Measurements from ENCODE around the gene POLN. TPM values are rescaled to one million over a fixed set of nuclear protein-coding genes. Genes with fewer than 3 reads are reported as not detected.

Gene POLN
- total RNA-seq, 1 experiment from 2014 or later = not detected

DNA sequence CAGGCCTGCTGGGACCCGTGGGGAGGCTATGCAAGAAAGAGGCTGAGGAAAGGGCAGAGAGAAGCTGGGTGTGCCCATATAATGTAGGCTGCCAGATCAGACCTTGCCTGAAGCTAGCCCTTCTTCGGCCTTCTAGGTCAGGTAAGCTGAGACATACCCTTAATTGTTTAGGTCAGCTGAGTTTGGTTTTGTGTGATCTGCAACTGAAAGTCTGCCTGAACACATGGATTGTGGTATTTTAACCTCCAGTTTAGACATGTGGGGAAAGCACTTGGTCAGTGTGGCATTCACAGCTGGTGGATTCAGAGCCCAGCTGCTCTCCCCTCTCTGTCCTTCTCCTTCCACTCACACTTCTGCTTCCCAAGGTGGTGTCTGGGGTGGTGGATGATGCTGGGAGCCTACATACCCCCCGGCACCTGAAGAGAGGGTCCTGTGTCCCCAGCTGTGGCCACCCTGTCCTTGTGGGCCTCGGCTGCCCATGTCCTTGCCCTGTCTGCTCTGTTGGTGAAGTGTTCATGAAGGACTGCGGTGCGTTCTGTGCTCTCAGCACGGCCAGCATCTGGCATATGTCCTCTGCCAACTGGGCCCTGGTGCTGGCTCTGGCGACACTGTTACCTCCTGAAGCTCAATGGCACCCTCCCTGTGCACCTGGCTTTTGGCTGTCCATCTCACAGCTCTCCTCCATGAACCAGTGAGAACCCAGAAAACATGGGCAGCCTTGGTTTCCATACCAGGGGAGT is 100.7 kb downstream of the POLN start:
- no peak for DNase-seq
- no peak overlapping the region for H3K4me3 ChIP-seq
- no peaks in the 10 kb centered on the region for H3K36me3 ChIP-seq
- no peaks in the 10 kb centered on the region for H3K9me3 ChIP-seq
- H3K27me3 ChIP-seq = no peaks in the 10 kb centered on the region

DNA sequence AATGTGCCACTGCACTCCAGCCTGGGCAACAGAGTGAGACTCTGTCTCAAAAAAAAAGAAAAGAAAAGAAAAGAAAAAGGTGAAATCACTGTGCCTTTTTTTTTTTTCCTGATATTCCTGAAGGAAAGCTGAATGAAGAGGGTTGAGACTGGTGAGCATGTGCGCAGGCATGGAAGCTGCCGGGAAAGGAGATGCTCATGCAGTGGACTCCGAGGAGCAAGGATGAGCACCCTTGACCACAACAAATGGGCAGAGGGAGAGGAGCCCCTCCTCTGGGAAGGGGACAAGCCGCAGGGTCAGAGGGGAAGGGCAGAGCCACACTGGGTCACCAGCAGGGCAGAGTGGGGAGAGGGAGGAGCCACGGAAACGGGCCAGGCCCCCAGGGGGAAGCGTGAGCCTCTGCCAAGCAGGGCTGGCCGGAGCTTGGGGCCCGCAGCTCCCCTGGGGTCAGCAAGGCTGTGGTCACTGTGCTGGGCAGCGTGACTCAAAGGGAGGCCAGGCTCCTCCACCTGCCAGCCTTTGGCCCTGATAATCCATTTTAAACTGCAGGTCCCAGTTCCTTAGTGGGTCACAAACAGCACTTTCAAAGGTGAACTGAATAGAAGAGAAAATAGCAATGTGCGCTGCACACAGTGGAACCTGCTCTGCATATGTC is 102.9 kb downstream of the POLN start:
- H3K4me3 ChIP-seq = no peak overlapping the region
- no peaks in the 10 kb centered on the region for H3K36me3 ChIP-seq
- DNase-seq = no peak
- no peaks in the 10 kb centered on the region for H3K9me3 ChIP-seq
- no peaks in the 10 kb centered on the region for H3K27me3 ChIP-seq

DNA sequence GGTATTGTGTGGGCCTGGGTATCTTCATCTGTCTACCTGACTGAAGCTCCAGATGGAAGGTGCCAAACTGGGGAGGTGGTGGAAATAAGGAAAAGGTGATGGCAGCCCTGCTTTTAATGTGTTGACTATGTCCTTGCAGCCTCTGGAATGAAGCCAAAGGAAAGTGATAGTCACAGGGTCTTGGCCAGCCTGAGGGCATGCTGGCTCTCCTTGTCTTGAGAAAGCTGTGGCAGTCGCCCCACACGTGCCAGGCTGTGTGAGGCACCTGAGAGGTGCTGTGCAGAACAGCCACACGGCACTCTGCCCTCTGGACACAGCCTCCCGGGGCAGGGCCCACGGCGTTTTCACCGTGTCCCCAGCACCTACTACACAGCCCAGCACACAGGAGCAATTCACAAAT is 105.2 kb downstream of the POLN start:
- no peak for DNase-seq

DNA sequence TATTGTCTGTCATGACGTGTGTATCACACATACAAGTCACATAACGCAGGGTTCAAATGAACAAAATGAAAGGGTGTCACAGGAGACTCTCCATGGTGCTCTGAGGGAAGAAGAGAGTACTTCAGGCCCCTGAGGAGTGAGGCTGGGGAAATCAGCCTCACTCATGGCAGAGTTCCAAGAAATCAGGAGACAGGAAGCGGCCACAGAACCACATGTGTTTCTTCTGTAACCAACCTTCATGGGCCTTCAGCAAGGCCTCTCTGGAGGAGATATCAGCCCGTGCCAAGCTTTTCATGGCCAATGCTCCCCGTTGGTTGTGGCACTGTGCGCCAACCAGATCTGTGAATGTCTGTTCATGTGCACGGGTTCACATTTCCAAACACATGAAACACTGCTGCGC is 106.8 kb downstream of the POLN start:
- Histone ChIP-seq H3K4me3 (no peak overlapping the region), H3K27me3 (no peaks in the 10 kb centered on the region), H3K9me3 (peaks cover 7% of the 10 kb centered on the region; the same call in 1 of the 2 replicates), H3K36me3 (no peaks in the 10 kb centered on the region)
- no peak for DNase-seq

More for the DNA sequence above, 105.2 kb downstream of the POLN start:
- Histone ChIP-seq H3K4me3 (no peak overlapping the region), H3K36me3 (no peaks in the 10 kb centered on the region), H3K27me3 (no peaks in the 10 kb centered on the region), H3K9me3 (peaks cover 7% of the 10 kb centered on the region; the same call in 1 of the 2 replicates)

DNA sequence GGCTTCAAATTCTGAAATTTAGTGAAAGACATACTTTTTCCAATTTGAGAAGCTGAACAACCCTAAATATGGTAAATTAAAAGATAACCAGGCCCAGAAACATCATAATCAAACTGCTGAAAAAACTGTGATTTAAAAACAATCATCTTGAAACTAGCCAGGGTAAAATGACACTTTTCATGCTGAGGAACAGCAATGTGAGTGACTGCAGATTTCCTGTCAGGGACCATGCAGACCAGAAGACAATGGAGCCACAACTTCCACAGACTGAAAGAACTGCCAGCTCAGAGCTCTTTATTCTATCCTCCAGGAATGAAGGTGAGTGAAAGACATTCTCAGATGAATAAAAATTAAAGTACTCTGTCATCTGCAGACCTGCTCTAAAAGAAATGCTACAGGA is 109.5 kb downstream of the POLN start:
- Histone ChIP-seq H3K4me3 (no peak overlapping the region), H3K36me3 (no peaks in the 10 kb centered on the region), H3K27me3 (no peaks in the 10 kb centered on the region), H3K9me3 (peaks cover 7% of the 10 kb centered on the region; the same call in 1 of the 2 replicates)
- DNase-seq = no peak

DNA sequence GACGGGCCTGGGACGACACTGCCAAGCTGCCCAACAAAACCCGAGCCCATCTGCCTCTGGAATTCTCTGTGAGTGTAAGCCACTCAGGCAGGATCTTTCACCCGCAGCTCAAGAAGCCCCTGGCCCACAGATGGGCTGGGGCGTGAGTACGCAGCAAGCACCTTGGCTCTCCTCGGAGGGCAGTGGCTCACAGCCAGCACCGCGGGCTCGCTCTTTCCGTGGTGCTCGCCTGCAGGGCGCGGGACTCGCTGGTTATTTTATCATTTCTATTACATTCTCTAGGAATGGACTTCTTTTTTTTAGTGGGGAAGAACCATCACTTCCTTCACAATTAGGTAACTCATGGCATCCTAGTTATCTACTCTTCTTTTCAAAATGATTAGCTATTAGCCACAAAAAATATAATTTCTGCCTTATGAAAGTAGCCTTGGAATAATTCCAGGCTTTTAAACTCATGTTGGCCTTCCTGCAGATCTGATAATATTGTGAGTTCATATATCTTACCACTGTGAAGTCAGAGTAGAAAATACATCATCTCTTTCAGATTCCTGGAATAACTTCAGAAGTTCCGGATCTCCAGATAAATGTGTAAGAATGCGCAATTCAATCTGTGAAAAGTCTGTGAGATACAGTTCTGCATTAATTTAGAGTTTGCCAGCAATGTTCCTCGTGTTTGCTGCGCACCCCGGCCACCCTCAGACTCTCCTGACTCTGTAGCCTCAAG is 114.2 kb downstream of the POLN start:
- peaks cover 6% of the 10 kb centered on the region; the same call in 1 of the 2 replicates for H3K9me3 ChIP-seq
- no peaks in the 10 kb centered on the region for H3K27me3 ChIP-seq
- no peak overlapping the region for H3K4me3 ChIP-seq
- DNase-seq = no peak
- no peaks in the 10 kb centered on the region for H3K36me3 ChIP-seq

DNA sequence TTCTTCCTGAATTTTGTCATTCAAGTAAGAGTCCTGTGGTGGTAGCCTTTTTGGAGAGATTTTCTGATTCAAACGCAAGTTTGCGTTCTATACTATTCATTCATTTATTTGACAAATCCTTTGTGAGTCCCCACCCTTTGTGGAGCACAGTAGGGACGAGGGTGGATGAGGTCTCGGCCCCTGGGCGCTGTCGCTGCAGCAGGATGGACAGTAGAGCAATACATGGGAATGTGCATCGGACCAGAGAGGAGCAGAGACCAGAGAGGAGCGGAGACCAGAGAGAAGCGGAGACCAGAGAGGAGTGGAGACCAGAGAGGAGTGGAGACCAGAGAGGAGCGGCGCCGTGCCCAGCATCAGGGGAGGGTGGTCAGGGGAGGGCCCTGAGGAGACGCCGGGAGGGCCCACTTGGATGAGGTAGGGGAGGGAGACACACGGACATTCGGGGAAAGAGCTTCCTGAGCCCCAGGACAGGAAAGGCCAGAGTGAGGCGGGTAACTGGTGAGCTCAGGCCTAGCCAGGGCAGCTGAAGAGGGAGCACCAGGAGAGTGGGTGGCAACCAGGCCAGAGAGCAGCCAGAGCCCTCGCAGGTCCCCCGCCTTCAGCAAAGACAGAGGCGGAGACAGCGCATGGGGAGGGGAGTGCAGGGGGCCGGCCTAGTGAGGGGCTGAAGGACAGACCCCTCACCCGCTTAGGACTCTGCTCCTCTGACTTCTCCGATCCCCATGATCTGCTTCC is 115.4 kb downstream of the POLN start:
- DNase-seq = no peak
- Histone ChIP-seq H3K36me3 (no peaks in the 10 kb centered on the region), H3K4me3 (no peak overlapping the region), H3K9me3 (no peaks in the 10 kb centered on the region), H3K27me3 (no peaks in the 10 kb centered on the region)

DNA sequence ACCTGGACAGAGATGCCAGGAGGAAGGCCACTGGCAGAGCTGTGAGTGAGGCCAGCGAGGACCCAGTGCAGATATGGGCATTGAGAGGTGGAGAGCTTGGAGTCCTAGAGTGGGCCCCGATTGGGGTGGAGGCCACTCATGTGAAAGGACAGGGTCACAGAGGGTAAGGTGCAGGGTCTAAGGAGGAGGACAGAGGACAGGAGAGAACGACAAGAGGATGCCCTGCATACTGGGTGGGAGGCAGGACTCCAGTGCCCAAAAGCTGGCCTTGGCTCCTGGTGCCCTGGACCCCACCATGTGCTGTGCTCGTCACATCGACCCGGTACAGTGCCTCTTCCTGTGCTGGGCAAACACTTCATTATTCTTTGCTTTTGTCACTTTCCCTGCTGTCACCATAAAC is 116.1 kb downstream of the POLN start:
- no peak for DNase-seq

DNA sequence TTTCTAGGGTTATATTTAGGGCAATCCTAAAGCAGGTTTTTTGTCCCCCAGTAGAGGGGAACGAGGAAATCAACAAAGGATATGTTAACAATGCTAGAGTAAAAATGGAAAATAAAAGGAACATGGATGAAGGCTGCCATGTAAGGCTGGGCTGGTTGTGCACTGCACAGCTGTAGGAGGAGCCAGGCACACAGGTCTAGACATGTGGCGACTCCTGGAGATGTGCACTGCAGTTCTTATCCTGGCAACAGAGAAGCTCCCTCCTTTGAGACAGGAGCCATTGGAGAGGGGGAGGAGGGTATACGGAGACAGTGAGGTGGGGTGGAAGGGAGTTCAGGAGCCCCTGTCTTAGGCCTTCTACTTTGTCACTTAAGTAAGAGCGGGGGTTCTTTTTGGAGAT is 116.9 kb downstream of the POLN start:
- no peaks in the 10 kb centered on the region for H3K9me3 ChIP-seq
- no peak overlapping the region for H3K4me3 ChIP-seq
- H3K36me3 ChIP-seq = no peaks in the 10 kb centered on the region
- DNase-seq = no peak
- no peaks in the 10 kb centered on the region for H3K27me3 ChIP-seq

More for the DNA sequence above, 116.1 kb downstream of the POLN start:
- Histone ChIP-seq H3K27me3 (no peaks in the 10 kb centered on the region), H3K9me3 (no peaks in the 10 kb centered on the region), H3K36me3 (no peaks in the 10 kb centered on the region), H3K4me3 (no peak overlapping the region)

DNA sequence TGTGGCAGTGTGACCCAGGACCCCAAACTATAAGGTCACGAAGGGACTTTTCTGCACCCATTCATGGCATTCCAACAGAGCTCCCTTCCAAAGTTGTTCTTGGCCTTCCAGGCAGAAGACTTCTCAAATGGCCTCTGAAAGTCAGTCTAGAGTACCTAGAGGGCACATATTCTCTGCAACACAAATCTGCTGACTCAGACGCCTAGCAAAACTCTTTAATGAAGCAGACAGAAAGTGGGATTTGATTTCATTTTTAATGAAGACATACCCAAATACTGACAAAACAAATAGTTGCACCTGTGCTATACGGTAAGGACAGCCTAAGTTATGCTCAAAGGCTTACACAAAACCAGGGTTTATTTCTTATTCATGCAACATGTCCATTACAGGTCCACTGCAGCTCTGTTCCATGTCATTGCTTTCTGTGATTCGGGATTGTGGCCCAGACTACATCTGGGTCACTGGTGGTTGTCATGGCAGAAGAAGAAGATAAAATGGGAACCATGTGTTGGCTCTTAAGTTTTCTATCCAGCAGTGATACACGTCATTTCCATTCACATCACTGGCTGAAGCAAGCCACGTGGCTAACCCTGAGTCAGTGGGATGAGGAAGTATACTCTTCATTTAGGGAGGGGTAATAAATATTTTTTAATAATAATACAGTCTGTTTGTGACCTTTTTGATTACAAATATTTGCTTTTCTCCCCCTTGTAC is 125.1 kb downstream of the POLN start:
- Histone ChIP-seq H3K36me3 (no peaks in the 10 kb centered on the region), H3K27me3 (no peaks in the 10 kb centered on the region), H3K9me3 (no peaks in the 10 kb centered on the region), H3K4me3 (no peak overlapping the region)
- no peak for DNase-seq

DNA sequence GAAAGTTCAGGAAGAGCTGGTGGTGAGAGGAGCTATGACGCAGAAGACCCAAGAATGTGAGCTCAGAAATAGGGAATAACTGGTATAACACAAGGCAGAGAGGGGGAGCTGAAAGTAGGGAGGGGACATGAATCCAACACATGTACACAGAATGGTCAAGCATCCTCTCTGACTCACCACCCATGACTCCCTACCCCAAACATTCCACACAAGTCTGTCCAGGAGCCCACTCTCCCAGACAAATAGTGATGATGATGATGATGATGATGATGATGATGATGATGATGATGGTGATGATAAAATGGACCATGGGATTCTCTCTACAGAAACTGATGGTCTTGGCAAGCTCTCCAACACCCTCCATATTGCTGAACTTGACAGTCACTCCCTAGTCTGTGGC is 136.4 kb downstream of the POLN start:
- H3K4me3 ChIP-seq = no peak overlapping the region
- no peaks in the 10 kb centered on the region for H3K9me3 ChIP-seq
- DNase-seq = no peak
- no peaks in the 10 kb centered on the region for H3K36me3 ChIP-seq
- H3K27me3 ChIP-seq = no peaks in the 10 kb centered on the region

DNA sequence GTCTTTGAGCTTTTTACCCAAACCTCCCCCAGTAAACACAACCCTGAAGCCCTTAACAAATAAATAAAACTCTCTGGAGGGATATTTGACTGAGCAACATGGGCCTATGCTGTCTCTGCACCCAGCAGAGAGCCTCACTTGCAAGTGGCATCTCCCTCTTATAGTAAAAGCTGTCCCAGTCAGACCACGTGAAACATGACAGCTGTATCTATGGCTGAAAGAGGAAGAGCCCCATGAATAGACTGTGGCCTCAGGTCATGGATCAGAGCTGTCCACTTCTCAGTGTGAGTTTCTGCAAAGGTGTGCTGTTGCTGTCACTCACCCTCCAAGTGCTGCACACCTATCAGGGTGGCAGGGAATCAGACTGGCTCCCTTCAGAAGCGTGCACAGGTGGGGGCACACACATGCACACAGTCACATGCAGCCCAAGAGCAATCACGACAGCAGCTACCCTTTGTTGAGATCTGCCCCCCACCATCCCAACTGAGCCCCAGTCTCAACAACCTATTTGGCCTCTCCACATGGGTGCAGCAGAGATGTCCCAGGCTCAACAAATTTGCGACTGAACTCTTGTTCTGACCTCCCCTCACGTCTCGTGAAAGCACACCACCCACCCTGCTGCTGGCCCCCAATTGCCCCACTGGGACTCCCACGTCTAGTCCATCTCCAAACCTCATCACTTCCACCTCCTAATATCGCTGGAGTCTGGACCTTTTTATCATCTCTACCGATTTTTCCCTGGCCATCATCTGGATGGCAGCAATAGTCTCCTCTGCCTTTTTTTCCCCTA is 137.2 kb downstream of the POLN start:
- DNase-seq = no peak
- no peak overlapping the region for H3K4me3 ChIP-seq
- no peaks in the 10 kb centered on the region for H3K9me3 ChIP-seq
- no peaks in the 10 kb centered on the region for H3K27me3 ChIP-seq
- H3K36me3 ChIP-seq = no peaks in the 10 kb centered on the region

DNA sequence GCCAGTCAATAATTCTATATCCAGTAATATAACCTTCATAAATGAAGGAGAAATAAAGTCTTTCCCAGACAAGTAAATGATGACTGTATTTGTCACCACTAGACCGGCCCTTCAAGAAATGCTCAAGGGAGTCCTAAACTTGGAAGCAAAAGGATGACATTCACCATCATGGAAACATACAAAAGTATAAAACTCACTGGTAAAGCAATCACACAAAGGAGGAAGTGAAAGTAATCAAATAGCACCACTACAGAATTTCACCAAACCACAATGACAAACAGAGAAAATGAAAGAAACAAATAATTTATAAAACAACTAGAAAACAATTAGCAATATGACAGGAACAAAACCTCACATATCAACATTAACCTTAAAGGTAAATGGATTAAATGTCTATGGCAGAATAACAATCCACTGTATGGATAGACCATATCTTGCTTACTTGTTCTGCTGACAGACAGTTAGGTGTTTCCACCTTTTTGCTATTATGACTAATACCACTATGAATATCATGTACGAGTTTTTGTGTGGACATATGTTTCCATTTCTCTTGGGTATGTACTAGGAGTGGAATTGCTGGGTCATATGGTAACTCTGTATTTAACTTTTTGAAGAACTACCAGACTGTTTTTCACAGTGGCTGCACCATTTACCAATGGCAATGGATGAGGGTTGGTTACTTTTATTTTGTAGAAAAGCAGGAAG is 137.9 kb downstream of the POLN start:
- Histone ChIP-seq H3K27me3 (no peaks in the 10 kb centered on the region), H3K4me3 (no peak overlapping the region), H3K36me3 (no peaks in the 10 kb centered on the region), H3K9me3 (no peaks in the 10 kb centered on the region)
- no peak for DNase-seq

DNA sequence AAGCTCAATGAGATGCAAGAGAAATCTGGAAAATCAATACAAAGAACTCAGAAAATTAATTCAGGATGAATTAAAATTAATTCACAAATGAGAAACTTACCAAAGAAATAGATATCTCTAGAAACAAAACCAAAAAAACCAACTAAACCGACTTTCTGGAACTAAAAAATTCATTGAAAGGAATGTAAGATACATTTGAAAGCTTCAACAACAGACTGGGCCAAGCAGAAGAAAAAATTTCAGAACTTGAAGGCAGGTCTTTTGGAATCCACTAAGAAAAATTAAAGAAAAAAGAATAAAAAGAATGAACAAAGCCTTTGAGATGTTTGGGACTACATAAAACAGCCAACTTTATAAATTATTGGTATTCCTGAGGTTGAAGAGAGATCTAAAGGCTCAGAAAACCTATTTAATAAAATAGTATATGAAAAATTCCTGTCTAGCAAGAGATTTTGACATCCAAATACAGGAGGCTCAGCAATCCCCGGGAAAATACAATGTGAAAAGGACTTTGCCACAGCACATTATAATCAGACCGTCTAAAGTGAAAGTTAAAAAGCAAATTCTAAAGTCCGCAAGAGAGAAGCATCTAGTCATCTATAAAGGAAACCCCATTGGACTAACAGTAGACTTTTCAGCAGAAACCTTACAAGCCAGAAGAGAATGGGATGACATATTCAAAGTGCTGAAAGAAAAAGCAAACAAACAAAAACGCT is 138.6 kb downstream of the POLN start:
- Histone ChIP-seq H3K36me3 (no peaks in the 10 kb centered on the region), H3K27me3 (no peaks in the 10 kb centered on the region), H3K9me3 (no peaks in the 10 kb centered on the region), H3K4me3 (no peak overlapping the region)
- no peak for DNase-seq
